ENCODE results near the gene SH3RF2.
A peak's percentile ranks its signal among the peaks of the same experiment; 100 is the strongest.

SH3RF2 gene

GRCh38 chr5:145978708-145979107, 42.3 kb downstream of the SH3RF2 start (continued):
- TF ChIP-seq ZNF704 (tag by site-specific recombination; IDR thresholded peaks at IDR 0.05) (no peak), ZNF596 (tag by site-specific recombination; IDR thresholded peaks at IDR 0.05) (no peak), ZNF169 (tag by site-specific recombination; IDR thresholded peaks at IDR 0.05) (no peak), ZNF416 (tag by site-specific recombination; IDR thresholded peaks at IDR 0.05) (no peak), ZNF521 (tag by site-specific recombination; IDR thresholded peaks at IDR 0.05) (no peak), OSR2 (tag by site-specific recombination; IDR thresholded peaks at IDR 0.05) (0 out of 2 replicates have a peak, but pooled peaks have one; percentile 57), ZNF433 (tag by site-specific recombination; IDR thresholded peaks at IDR 0.05; ENCODE audit: low read depth) (no peak), ZEB2 (tag by site-specific recombination; IDR thresholded peaks at IDR 0.05) (no peak), ZNF362 (tag by site-specific recombination; IDR thresholded peaks at IDR 0.05) (0 out of 2 replicates have a peak, but pooled peaks have one; percentile 4), ZIC2 (tag by site-specific recombination; IDR thresholded peaks at IDR 0.05) (no peak), GLIS2 (tag by site-specific recombination; IDR thresholded peaks at IDR 0.05) (no peak), ZNF335 (tag by site-specific recombination; conservative IDR thresholded peaks at IDR 0.05) (no peak; the same call in 1 of the 2 replicates), ZNF514 (tag by site-specific recombination; IDR thresholded peaks at IDR 0.05) (no peak), ZNF561 (tag by site-specific recombination; IDR thresholded peaks at IDR 0.05; ENCODE audit: borderline replicate concordance) (peak; percentile 53; the same call in 1 of the 2 replicates), ZNF132 (tag by site-specific recombination; IDR thresholded peaks at IDR 0.05; ENCODE audit: borderline replicate concordance) (no peak), ZBTB8A (tag by site-specific recombination; IDR thresholded peaks at IDR 0.05) (no peak), ZNF555 (tag by site-specific recombination; conservative IDR thresholded peaks at IDR 0.05) (no peak), ZNF184 (tag by site-specific recombination; IDR thresholded peaks at IDR 0.05) (no peak), ZSCAN30 (tag by site-specific recombination; IDR thresholded peaks at IDR 0.05) (no peak), GLIS1 (tag by site-specific recombination; IDR thresholded peaks at IDR 0.05) (peak; percentile 72), ZBTB10 (tag by site-specific recombination; IDR thresholded peaks at IDR 0.05) (no peak), ZNF302 (tag by site-specific recombination; IDR thresholded peaks at IDR 0.05; ENCODE audit: low read depth) (no peak), GLI2 (tag by site-specific recombination; IDR thresholded peaks at IDR 0.05; ENCODE audit: borderline replicate concordance, low read depth) (no peak), ZNF449 (tag by site-specific recombination; IDR thresholded peaks at IDR 0.05) (no peak), INSM2 (tag by site-specific recombination; IDR thresholded peaks at IDR 0.05) (peak; percentile 13; the same call in 1 of the 2 replicates), ZNF18 (tag by site-specific recombination; IDR thresholded peaks at IDR 0.05) (0 out of 2 replicates have a peak, but pooled peaks have one; percentile 27), ZNF624 (tag by site-specific recombination; IDR thresholded peaks at IDR 0.05) (no peak), ZNF311 (tag by site-specific recombination; IDR thresholded peaks at IDR 0.05; ENCODE audit: borderline replicate concordance) (no peak), ZNF366 (tag by site-specific recombination; conservative IDR thresholded peaks at IDR 0.05) (no peak), EGR2 (tag by site-specific recombination; IDR thresholded peaks at IDR 0.05; ENCODE audit: low read depth) (no peak), MYNN (tag by site-specific recombination; IDR thresholded peaks at IDR 0.05; ENCODE audit: borderline replicate concordance) (no peak), ZNF112 (tag by site-specific recombination; IDR thresholded peaks at IDR 0.05) (no peak), FEZF1 (tag by site-specific recombination; IDR thresholded peaks at IDR 0.05) (peak; percentile 64)

Measured in HEK293 (cell line).